ENCODE measurements around the gene CALCOCO2. TPM values are rescaled to one million over a fixed set of nuclear protein-coding genes. Genes with fewer than 3 reads are reported as not detected.

The CALCOCO2 gene
- total and polyA plus RNA-seq, 2 of the 13 experiments (the other 11 are each of a cell fraction or from before 2014, with no cell fraction given), result 72.9 to 111 TPM

- TF ChIP-seq ZNF142 (CRISPR knock-in tag; IDR thresholded peaks at IDR 0.05) (no peak), HNRNPL (IDR thresholded peaks at IDR 0.05; ENCODE audit: low read depth, low read length) (no peak), MTF2 (CRISPR knock-in tag; IDR thresholded peaks at IDR 0.05; ENCODE audit: borderline replicate concordance) (no peak), TP53 (CRISPR knock-in tag; conservative IDR thresholded peaks at IDR 0.05) (no peak), BATF2 (CRISPR knock-in tag; IDR thresholded peaks at IDR 0.05) (no peak), RFX3 (CRISPR knock-in tag; IDR thresholded peaks at IDR 0.05) (peak; percentile 71), SOX6 (IDR thresholded peaks at IDR 0.05) (no peak), SOX6 (CRISPR knock-in tag; IDR thresholded peaks at IDR 0.05) (peak; percentile 97), ZFP41 (CRISPR knock-in tag; IDR thresholded peaks at IDR 0.05; ENCODE audit: borderline replicate concordance) (no peak), SUZ12 (IDR thresholded peaks at IDR 0.05; ENCODE audit: low read depth, low read length) (no peak), ZFP62 (CRISPR knock-in tag; IDR thresholded peaks at IDR 0.05) (no peak), ZBTB46 (CRISPR knock-in tag; IDR thresholded peaks at IDR 0.05; ENCODE audit: borderline replicate concordance) (peak; percentile 58; the same call in 1 of the 2 replicates), ZNF878 (CRISPR knock-in tag; IDR thresholded peaks at IDR 0.05) (peak; percentile 98), ATF1 (CRISPR knock-in tag; IDR thresholded peaks at IDR 0.05) (peak; percentile 31; the same call in 1 of the 2 replicates), GABPA (IDR thresholded peaks at IDR 0.05; ENCODE audit: low read depth, low read length) (peak; percentile 22; the same call in 1 of the 2 replicates), GABPA (CRISPR knock-in tag; IDR thresholded peaks at IDR 0.05; ENCODE audit: low read depth) (peak; percentile 83), ZNF772 (CRISPR knock-in tag; IDR thresholded peaks at IDR 0.05) (peak; percentile 95), USF2 (IDR thresholded peaks at IDR 0.05; ENCODE audit: low read depth, low read length) (no peak), USF2 (CRISPR knock-in tag; IDR thresholded peaks at IDR 0.05; ENCODE audit: borderline replicate concordance) (peak; percentile 40; the same call in 1 of the 2 replicates), ZKSCAN1 (IDR thresholded peaks at IDR 0.05; ENCODE audit: low read length) (peak; percentile 77), NFE2 (CRISPR knock-in tag; IDR thresholded peaks at IDR 0.05) (no peak)
Measured at GRCh38 chr17:48871551-48872351, 40.9 kb downstream of the CALCOCO2 start (continued).
